ENCODE measurements around the gene TLX3. TPM values are rescaled to one million over a fixed set of nuclear protein-coding genes. Genes with fewer than 3 reads are reported as not detected.
"Not testable (repeated sequence)": the region's sequence is repeated elsewhere in the genome, so short reads cannot be mapped to it uniquely, and the experiment has no call there.

TLX3 gene
- total RNA-seq, 1 donor from 2014 or later: not detected

GRCh38 chr5:171355302-171355724, 46.3 kb downstream of the TLX3 start:
- Mint-ChIP-seq H3K4me1 (ENCODE audit: low read depth) (no peaks in the 10 kb centered on the region), H3K36me3 (ENCODE audit: low read depth) (no peaks in the 10 kb centered on the region), H3K27me3 (ENCODE audit: low read depth) (no peaks in the 10 kb centered on the region), H3K27ac (ENCODE audit: unreplicated experiment) (no peak overlapping the region), H3K4me3 (ENCODE audit: unreplicated experiment) (no peak overlapping the region), H3K9me3 (ENCODE audit: low read depth) (no peaks in the 10 kb centered on the region)
- DNase-seq (ENCODE audit: low spot score): no peak
- TF ChIP-seq CTCF (IDR thresholded peaks at IDR 0.05): no peak

- Mint-ChIP-seq H3K4me1 (ENCODE audit: low read depth) (no peaks in the 10 kb centered on the region), H3K27me3 (ENCODE audit: low read depth) (no peaks in the 10 kb centered on the region), H3K4me3 (ENCODE audit: unreplicated experiment) (no peak overlapping the region), H3K36me3 (ENCODE audit: low read depth) (no peaks in the 10 kb centered on the region), H3K9me3 (ENCODE audit: low read depth) (no peaks in the 10 kb centered on the region), H3K27ac (ENCODE audit: unreplicated experiment) (no peak overlapping the region)
- DNase-seq (ENCODE audit: low spot score): no peak
- no peak for TF ChIP-seq CTCF (IDR thresholded peaks at IDR 0.05)
Observed at GRCh38 chr5:171357843-171358242, 48.8 kb downstream of the TLX3 start.

GRCh38 chr5:171361151-171361550, 52.1 kb downstream of the TLX3 start:
- H3K4me1 Mint-ChIP-seq (ENCODE audit: low read depth); H3K36me3 Mint-ChIP-seq (ENCODE audit: low read depth); H3K4me3 Mint-ChIP-seq (ENCODE audit: unreplicated experiment); H3K27ac Mint-ChIP-seq (ENCODE audit: unreplicated experiment); H3K9me3 Mint-ChIP-seq (ENCODE audit: low read depth); H3K27me3 Mint-ChIP-seq (ENCODE audit: low read depth): not testable (repeated sequence)
- DNase-seq (ENCODE audit: low spot score): peak; percentile 1

Other genes with a start within 250 kb of the TLX3 start
- gene NPM1, start 78.6 kb downstream of the TLX3 start, total RNA-seq: 774 to 814 TPM (median 795 TPM) in 3 replicates
- gene FGF18, start 110.4 kb downstream of the TLX3 start, total RNA-seq: 1.7 to 18.1 TPM (median 2.1 TPM) in 3 replicates

Measured in chondrocyte (in vitro differentiated cells).